H9 (cell line): ENCODE data around the gene SH3PXD2B. TPM values are rescaled to one million over a fixed set of nuclear protein-coding genes. Genes with fewer than 3 reads are reported as not detected.

Source experiments
- DNase-seq: peaks from one replicate; pipeline ENCODE4 v3.0.0-alpha.2; 2017
- H2AFZ ChIP-seq: one replicate; pipeline ENCODE4 v1.6.1; 2013; ENCODE audit warnings: mild to moderate bottlenecking, low read length, control low read depth, moderate library complexity
- H2AK5ac ChIP-seq: 2 replicates; pipeline ENCODE4 v1.6.1; 2013; ENCODE audit warnings: low read length, control low read depth, mixed read lengths; ENCODE audit not compliant: insufficient read length
- H2BK120ac ChIP-seq: one replicate; pipeline ENCODE4 v1.6.1; 2013; ENCODE audit warnings: low read depth, mild to moderate bottlenecking, low read length, control low read depth, inconsistent platforms; ENCODE audit not compliant: poor library complexity, severe bottlenecking
- H2BK12ac ChIP-seq: 2 replicates; pipeline ENCODE4 v1.6.1; 2013; ENCODE audit warnings: low read length, control low read depth, mixed read lengths, low read depth; ENCODE audit not compliant: insufficient read length
- H2BK15ac ChIP-seq: 2 replicates; pipeline ENCODE4 v1.6.1; 2013; ENCODE audit warnings: low read depth, low read length, control low read depth
- H2BK20ac ChIP-seq: one replicate; pipeline ENCODE4 v1.6.1; 2013; ENCODE audit warnings: low read depth, mild to moderate bottlenecking, low read length, control low read depth, inconsistent platforms; ENCODE audit not compliant: poor library complexity, severe bottlenecking
- H2BK5ac ChIP-seq: 2 replicates; pipeline ENCODE4 v1.6.1; 2013; ENCODE audit warnings: low read length, control low read depth, mixed read lengths; ENCODE audit not compliant: insufficient read length
- H3K14ac ChIP-seq: 2 replicates; pipeline ENCODE4 v1.6.1; 2013; ENCODE audit warnings: low read length, control low read depth; ENCODE audit not compliant: insufficient read depth
- H3K18ac ChIP-seq: 2 replicates; pipeline ENCODE4 v1.6.1; 2013; ENCODE audit warnings: low read depth, mild to moderate bottlenecking, mixed read lengths, low read length, control low read depth; ENCODE audit not compliant: insufficient read length
- H3K23ac ChIP-seq: 2 replicates; pipeline ENCODE4 v1.6.1; 2013; ENCODE audit warnings: low read length, control low read depth, mixed read lengths, low read depth; ENCODE audit not compliant: insufficient read length
- H3K23me2 ChIP-seq: 2 replicates; pipeline ENCODE4 v1.6.1; 2013; ENCODE audit warnings: low read depth, mild to moderate bottlenecking, mixed read lengths, low read length, control low read depth; ENCODE audit not compliant: insufficient read length, poor library complexity, severe bottlenecking
- H3K27ac ChIP-seq: 2 replicates; pipeline ENCODE4 v1.5.1; 2013; ENCODE audit warnings: low read length, control low read depth, mixed read lengths, low read depth; ENCODE audit not compliant: insufficient read length
- H3K27me3 ChIP-seq: 2 replicates; pipeline ENCODE4 v1.6.1; 2013; ENCODE audit warnings: low read length, control low read depth, inconsistent platforms; ENCODE audit not compliant: insufficient read depth
- H3K4ac ChIP-seq: 2 replicates; pipeline ENCODE4 v1.6.1; 2013; ENCODE audit warnings: low read depth, mild to moderate bottlenecking, control low read depth, inconsistent platforms, low read length, moderate library complexity
- H3K4me1 ChIP-seq: 2 replicates; pipeline ENCODE4 v1.6.1; 2013; ENCODE audit warnings: low read length, control low read depth, inconsistent platforms; ENCODE audit not compliant: insufficient read depth
- H3K4me2 ChIP-seq: 2 replicates; pipeline ENCODE4 v1.6.1; 2013; ENCODE audit warnings: low read length, control low read depth, mixed read lengths; ENCODE audit not compliant: insufficient read length, insufficient read depth
- H3K56ac ChIP-seq: 2 replicates; pipeline ENCODE4 v1.6.1; 2013; ENCODE audit warnings: low read depth, mild to moderate bottlenecking, mixed read lengths, low read length, control low read depth; ENCODE audit not compliant: insufficient read length
- H3K79me1 ChIP-seq: 2 replicates; pipeline ENCODE4 v1.6.1; 2013; ENCODE audit warnings: low read depth, mild to moderate bottlenecking, moderate library complexity, low read length, control low read depth, inconsistent platforms; ENCODE audit not compliant: insufficient read depth, poor library complexity, severe bottlenecking
- H3K79me2 ChIP-seq: 2 replicates; pipeline ENCODE4 v1.6.1; 2013; ENCODE audit warnings: low read length, control low read depth, inconsistent platforms; ENCODE audit not compliant: insufficient read depth
- H3K9ac ChIP-seq: 2 replicates; pipeline ENCODE4 v1.6.1; 2013; ENCODE audit warnings: low read length, control low read depth, mixed read lengths; ENCODE audit not compliant: insufficient read length; ENCODE audit errors: extremely low read depth
- H3K9me3 ChIP-seq: one replicate; pipeline ENCODE4 v1.6.1; 2013; ENCODE audit warnings: low read depth, low read length, inconsistent platforms; ENCODE audit not compliant: control insufficient read depth
- H3T11ph ChIP-seq: one replicate; pipeline ENCODE4 v1.6.1; 2013; ENCODE audit warnings: mild to moderate bottlenecking, low read length, control low read depth, inconsistent platforms
- H4K20me1 ChIP-seq: one replicate; pipeline ENCODE4 v1.6.1; 2013; ENCODE audit not compliant: control insufficient read depth, insufficient read length, insufficient read depth
- H4K5ac ChIP-seq: 2 replicates; pipeline ENCODE4 v1.6.1; 2013; ENCODE audit warnings: low read depth, mild to moderate bottlenecking, mixed read lengths, low read length, control low read depth; ENCODE audit not compliant: insufficient read length
- H4K8ac ChIP-seq: replicated peaks from 2 replicates; pipeline ENCODE4 v1.6.1; 2013; ENCODE audit warnings: low read length, control low read depth, mixed read lengths, low read depth; ENCODE audit not compliant: insufficient read length
- H4K91ac ChIP-seq: 2 replicates; pipeline ENCODE4 v1.6.1; 2013; ENCODE audit warnings: low read depth, mild to moderate bottlenecking, moderate library complexity, mixed read lengths, low read length, control low read depth; ENCODE audit not compliant: insufficient read length
- H3K27ac Mint-ChIP-seq, 3 experiments: 2 replicates in 2 of 3; 3 replicates in 1 of 3; pipeline ENCODE4 v1.8.0; 2020 to 2021; ENCODE audit warnings: mixed read lengths in 3 of 3, mild to moderate bottlenecking in 1 of 3, moderate library complexity in 1 of 3
- H3K27me3 Mint-ChIP-seq: 2 replicates; pipeline ENCODE4 v1.8.0; 2021; ENCODE audit warnings: low read depth, mild to moderate bottlenecking, moderate library complexity, mixed read lengths
- H3K36me3 Mint-ChIP-seq, 3 experiments: 2 replicates in 2 of 3; 3 replicates in 1 of 3; pipeline ENCODE4 v1.8.0; 2020 to 2021; ENCODE audit warnings: low read depth in 3 of 3, mixed read lengths in 3 of 3; ENCODE audit not compliant: insufficient read depth in 1 of 3
- H3K4me1 Mint-ChIP-seq, 2 experiments: 2 replicates each; pipeline ENCODE4 v1.8.0; 2020; ENCODE audit warnings: mixed read lengths in 2 of 2
- H3K4me3 Mint-ChIP-seq, 2 experiments: 2 replicates in 1 of 2; 3 replicates in 1 of 2; pipeline ENCODE4 v1.8.0; 2020 to 2021; ENCODE audit warnings: mild to moderate bottlenecking in 2 of 2, mixed read lengths in 2 of 2, moderate library complexity in 1 of 2
- H3K9me3 Mint-ChIP-seq, 2 experiments: 2 replicates in 1 of 2; 3 replicates in 1 of 2; pipeline ENCODE4 v1.8.0; 2020; ENCODE audit warnings: mild to moderate bottlenecking in 2 of 2, mixed read lengths in 2 of 2, moderate library complexity in 1 of 2
- CTCF ChIP-seq: fragments of 200-600 bp; sonication (generic); conservative IDR thresholded peaks from 3 replicates; pipeline ENCODE4 v1.8.0; 2021; ENCODE audit warnings: antibody characterized with exemption, mild to moderate bottlenecking
- total RNA-seq: library from RNA; stranded (reverse); gene quantifications from 2 replicates; pipeline ENCODE4 v1.2.1, GENCODE V29; 2021

Gene SH3PXD2B
- total RNA-seq, 1 experiment from 2014 or later: 49.0 TPM

DNA sequence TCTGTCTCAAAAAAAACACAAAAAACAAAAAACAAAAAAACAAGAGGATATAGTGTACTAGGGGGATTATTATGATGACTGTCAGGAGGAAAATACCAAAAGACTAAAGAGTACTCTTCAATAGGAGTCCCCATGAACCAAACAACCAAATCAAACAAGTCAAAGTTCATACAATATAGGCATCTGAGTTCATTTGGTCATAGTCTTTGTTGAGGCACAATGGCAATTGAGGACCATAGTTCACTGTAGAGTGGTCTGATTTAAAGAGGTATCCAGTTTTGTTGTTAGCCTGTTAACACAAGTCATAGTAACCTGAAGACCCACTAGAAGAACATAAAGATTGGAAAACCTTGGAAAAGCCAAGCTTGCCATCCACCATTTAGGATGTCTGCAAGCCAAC, 159.5 kb downstream of the SH3PXD2B start:
- H3K4me1 Mint-ChIP-seq: peaks cover 5 to 9% of the 10 kb centered on the region in 2 experiments
- Histone ChIP-seq H4K91ac (no peak overlapping the region), H3K23ac (no peak overlapping the region), H3K4me1 (no peaks in the 10 kb centered on the region), H2AK5ac (no peak overlapping the region), H3K79me1 (no peaks in the 10 kb centered on the region), H3K79me2 (no peaks in the 10 kb centered on the region), H3K27ac (no peak overlapping the region), H3T11ph (no peak overlapping the region), H2AFZ (no peak overlapping the region), H2BK20ac (no peak overlapping the region), H3K4ac (no peak overlapping the region), H3K23me2 (no peaks in the 10 kb centered on the region), H4K20me1 (no peaks in the 10 kb centered on the region), H3K9me3 (no peaks in the 10 kb centered on the region), H2BK120ac (no peak overlapping the region), H2BK12ac (no peak overlapping the region), H3K9ac (no peak overlapping the region), H4K5ac (no peak overlapping the region), H3K14ac (no peak overlapping the region), H3K27me3 (no peaks in the 10 kb centered on the region), H3K4me2 (no peak overlapping the region), H4K8ac (no peak overlapping the region), H3K18ac (no peak overlapping the region), H3K56ac (no peak overlapping the region), H2BK15ac (no peak overlapping the region), H2BK5ac (no peak overlapping the region)
- no peak overlapping the region for H3K4me3 Mint-ChIP-seq
- no peaks in the 10 kb centered on the region for H3K9me3 Mint-ChIP-seq
- H3K27me3 Mint-ChIP-seq: peaks cover 3% of the 10 kb centered on the region; the same call in 1 of the 2 replicates
- no peak overlapping the region for H3K27ac Mint-ChIP-seq
- DNase-seq: no peak
- TF ChIP-seq CTCF: no peak
- no peaks in the 10 kb centered on the region for H3K36me3 Mint-ChIP-seq
